Spleen (tissue), 11 donors: ENCODE measurements around the gene TTC9. TPM values are rescaled to one million over a fixed set of nuclear protein-coding genes. Genes with fewer than 3 reads are reported as not detected.

Experiments
- DNase-seq: peaks from one replicate; pipeline ENCODE4 v3.0.0-alpha.2; 2020
- H3K27ac ChIP-seq, 8 donors: fragments of 200-600 bp; sonication (generic) in 7 of 8; 1 replicate in 4 of 8; 2 replicates in 4 of 8; pipeline versions ENCODE4 v1.5.0 to v1.8.0; 2016 to 2021; ENCODE audit warnings: inconsistent platforms in 4 of 8, mild to moderate bottlenecking in 4 of 8, moderate library complexity in 1 of 8
- H3K27me3 ChIP-seq, 7 donors: fragments of 200-600 bp; sonication (generic) in 6 of 7; replicated peaks in 1 of 7; 1 replicate in 4 of 7; 2 replicates in 3 of 7; pipeline versions ENCODE4 v1.5.0 to v1.8.0; 2016 to 2021; ENCODE audit warnings: inconsistent platforms in 3 of 7, mild to moderate bottlenecking in 1 of 7
- H3K36me3 ChIP-seq, 6 donors: fragments of 200-600 bp; sonication (generic) in 5 of 6; 1 replicate in 4 of 6; 2 replicates in 2 of 6; pipeline versions ENCODE4 v1.5.0 to v1.8.0; 2016 to 2021; ENCODE audit warnings: inconsistent platforms in 2 of 6
- H3K4me1 ChIP-seq, 6 donors: fragments of 200-600 bp; sonication (generic) in 5 of 6; 1 replicate in 3 of 6; 2 replicates in 3 of 6; pipeline versions ENCODE4 v1.5.0 to v1.8.0; 2016 to 2021; ENCODE audit warnings: inconsistent platforms in 3 of 6
- H3K4me3 ChIP-seq, 8 donors: fragments of 200-600 bp; sonication (generic) in 7 of 8; 1 replicate in 4 of 8; 2 replicates in 4 of 8; pipeline versions ENCODE4 v1.5.0 to v1.8.0; 2016 to 2021; ENCODE audit warnings: inconsistent platforms in 4 of 8, mild to moderate bottlenecking in 4 of 8, moderate library complexity in 2 of 8
- H3K9me3 ChIP-seq, 8 donors: fragments of 200-600 bp; sonication (generic) in 7 of 8; 1 replicate in 4 of 8; 2 replicates in 4 of 8; pipeline versions ENCODE4 v1.5.0 to v1.8.0; 2016 to 2021; ENCODE audit warnings: inconsistent platforms in 4 of 8
- CTCF ChIP-seq, 11 experiments: fragments of 200-600 bp in 7 of 11; fragments of 450-650 bp in 4 of 11; sonication (generic) in 4 of 11; IDR thresholded peaks in 8 of 11; conservative IDR thresholded peaks in 3 of 11; 1 replicate in 7 of 11; 2 replicates in 4 of 11; pipeline versions ENCODE4 v1.4.0 to v1.8.0; 2016 to 2021; ENCODE audit warnings: antibody characterized with exemption in 11 of 11, inconsistent platforms in 4 of 11, mild to moderate bottlenecking in 1 of 11
- POLR2A ChIP-seq, 3 donors: fragments of 450-650 bp; IDR thresholded peaks; one replicate each; pipeline ENCODE4 v1.5.1; 2017; ENCODE audit warnings: antibody characterized with exemption in 3 of 3, mild to moderate bottlenecking in 1 of 3
- POLR2AphosphoS5 ChIP-seq, 3 donors: sonication (generic); formaldehyde crosslinking; IDR thresholded peaks; one replicate each; pipeline ENCODE4 v1.5.1; 2017; ENCODE audit warnings: antibody characterized with exemption in 3 of 3
- WGBS, 5 donors: extraction: QIAGEN DNeasy Blood & Tissue Kit in 3 of 5; methylation state at CpG; one replicate each; pipeline versions ENCODE4 v1.1.5 to v1.1.7; 2013 to 2018; 5-methylcytosine and 5-hydroxymethylcytosine counted together
- intact Hi-C: fragments of 100-400 bp; cut with DNase I; formaldehyde crosslinking; loops from one replicate; pipeline ENCODE4 v1.15.0; 2023; ENCODE audit warnings: low total_unique reads
- polyA plus RNA-seq, 3 donors: library from polyadenylated mRNA; stranded (reverse); fragments of 200-250 nt; gene quantifications; one replicate each; pipeline ENCODE4 v1.2.1, GENCODE V29; 2013
- total RNA-seq, 7 donors: library from RNA; depleted of rRNA in 3 of 7; stranded (reverse); fragments of >200 nt in 3 of 7; fragmentation: NEBNext Ultra II Directional in 4 of 7; extraction: Animal tissue kit (Norgen Biotek cat#: 25700) in 4 of 7; gene quantifications; one replicate each; pipeline versions ENCODE4 v1.1.0 to v1.2.1, GENCODE V29; 2016 to 2021
- donor health status: healthy with polysubstance abuse.
- donor health status: DM: no; HTN: no; CAD: no; lungs with moderate emphysema.
- donor health status: DM: no; HTN: no; CAD: no.
- donor health status: Bipolar disorder and iron deficiency.
- donor health status: healthy.
- donor health status: DM: no; HTN: no; CAD: no.
- donor health status: DM: yes; HTN: yes; CAD: no.

Gene TTC9
- total and polyA plus RNA-seq, 10 donors: 4.6 to 13.2 (median 8.6) TPM

- intact Hi-C loops: no loop called here
- DNase-seq: no peak
These were observed 39.5 kb upstream of the TTC9 start for GRCh38 chr14:70602254-70602653.

GRCh38 chr14:70611216-70611615 lies 30.5 kb upstream of the TTC9 start:
- no peak overlapping the region for H3K27ac ChIP-seq
- H3K36me3 ChIP-seq: no peaks in the 10 kb centered on the region
- no peak for TF ChIP-seq POLR2AphosphoS5 (IDR thresholded peaks at IDR 0.05)
- no peak for TF ChIP-seq CTCF (IDR thresholded peaks at IDR 0.05 in 8 of 11, conservative IDR thresholded peaks at IDR 0.05 in 3 of 11)
- no peak for TF ChIP-seq POLR2A (IDR thresholded peaks at IDR 0.05)
- H3K4me3 ChIP-seq: no peak overlapping the region
- intact Hi-C loops: no loop called here
- H3K4me1 ChIP-seq: no peaks in the 10 kb centered on the region
- no peaks in the 10 kb centered on the region for H3K9me3 ChIP-seq
- 68 to 79% (median 73%) methylated on average over 3 of the region's 3 CpGs for WGBS, 5 donors
- no peak for DNase-seq
- peaks cover 0 to 5% (median 0%) of the 10 kb centered on the region in 7 donors for H3K27me3 ChIP-seq

More at GRCh38 chr14:70602254-70602653, 39.5 kb upstream of the TTC9 start:
- no peak for TF ChIP-seq POLR2AphosphoS5 (IDR thresholded peaks at IDR 0.05)
- TF ChIP-seq POLR2A (IDR thresholded peaks at IDR 0.05): no peak
- TF ChIP-seq CTCF (IDR thresholded peaks at IDR 0.05 in 8 of 11, conservative IDR thresholded peaks at IDR 0.05 in 3 of 11): no peak
- Histone ChIP-seq H3K27me3 (peaks cover 0 to 17% (median 0%) of the 10 kb centered on the region in 7 donors), H3K36me3 (peaks cover 0 to 5% (median 2%) of the 10 kb centered on the region in 6 donors), H3K4me3 (no peak overlapping the region), H3K9me3 (no peaks in the 10 kb centered on the region), H3K27ac (no peak overlapping the region), H3K4me1 (peaks cover 11 to 38% (median 27%) of the 10 kb centered on the region in 6 donors)
- WGBS, 5 donors: 84 to 94% (median 92%) methylated on average over 2 of the region's 2 CpGs

- Histone ChIP-seq H3K4me3 (no peak overlapping the region), H3K27ac (no peak overlapping the region), H3K4me1 (no peaks in the 10 kb centered on the region), H3K9me3 (no peaks in the 10 kb centered on the region), H3K27me3 (no peaks in the 10 kb centered on the region), H3K36me3 (no peaks in the 10 kb centered on the region)
- TF ChIP-seq POLR2AphosphoS5 (IDR thresholded peaks at IDR 0.05): no peak
- no peak for TF ChIP-seq CTCF (IDR thresholded peaks at IDR 0.05 in 8 of 11, conservative IDR thresholded peaks at IDR 0.05 in 3 of 11)
- TF ChIP-seq POLR2A (IDR thresholded peaks at IDR 0.05): no peak
- no peak for DNase-seq
- 95 to 99% (median 96%) methylated on average over 3 of the region's 3 CpGs for WGBS, 5 donors
- intact Hi-C loops: no loop called here
These were observed 25.1 kb upstream of the TTC9 start for GRCh38 chr14:70616646-70617045.

- no peak for DNase-seq
- no peak overlapping the region for H3K27ac ChIP-seq
- peaks cover 0 to 7% (median 0%) of the 10 kb centered on the region in 8 donors for H3K9me3 ChIP-seq
- intact Hi-C loops: no loop called here
- H3K4me3 ChIP-seq: no peak overlapping the region
- no peaks in the 10 kb centered on the region for H3K36me3 ChIP-seq
- WGBS, 5 donors: 68 to 88% (median 73%) methylated on average over 2 of the region's 2 CpGs
- H3K27me3 ChIP-seq: no peaks in the 10 kb centered on the region
- TF ChIP-seq POLR2AphosphoS5 (IDR thresholded peaks at IDR 0.05) (no peak), POLR2A (IDR thresholded peaks at IDR 0.05) (no peak), CTCF (IDR thresholded peaks at IDR 0.05 in 8 of 11, conservative IDR thresholded peaks at IDR 0.05 in 3 of 11) (no peak)
- H3K4me1 ChIP-seq: peaks cover 0 to 7% (median 0%) of the 10 kb centered on the region in 6 donors
These were observed 23.4 kb upstream of the TTC9 start for GRCh38 chr14:70618314-70618713.
